Measurements from ENCODE around the gene ZMYND11. TPM values are rescaled to one million over a fixed set of nuclear protein-coding genes. Genes with fewer than 3 reads are reported as not detected.
A peak's percentile ranks its signal among the peaks of the same experiment; 100 is the strongest.

The ZMYND11 gene
- total and polyA plus RNA-seq, 12 donors: 23.6 to 153 (median 63.6) TPM

DNA sequence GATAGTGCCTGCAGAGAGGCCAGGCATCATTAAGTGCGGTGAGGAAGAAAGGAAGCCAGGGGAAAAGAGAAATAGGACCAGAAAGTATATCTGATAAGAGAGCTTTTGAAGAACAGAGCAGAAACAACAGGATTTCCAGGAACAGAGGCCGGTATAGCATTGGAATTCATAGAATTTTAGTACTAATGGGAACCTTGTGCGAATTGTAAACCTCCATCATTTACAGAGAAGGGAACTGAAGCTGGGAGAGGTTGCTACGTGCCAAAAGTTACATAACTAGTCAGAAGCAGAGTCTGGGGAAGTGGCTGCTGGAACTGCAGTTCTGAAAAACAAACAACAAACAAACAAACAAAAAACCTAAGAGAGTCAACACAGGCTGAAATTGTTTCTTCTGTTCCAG lies 5.4 kb upstream of the ZMYND11 start:
- Histone ChIP-seq H3K27me3 (no peaks in the 10 kb centered on the region), H3K9me3 (replicated peaks in 1 of 3) (no peaks in the 10 kb centered on the region), H3K4me1 (replicated peaks in 1 of 2) (peaks cover 0 to 15% of the 10 kb centered on the region in 2 donors), H3K27ac (no peak overlapping the region), H3K4me3 (no peak overlapping the region), H3K36me3 (replicated peaks in 1 of 2) (no peaks in the 10 kb centered on the region)
- WGBS, 4 donors: 63 to 80% (median 64%) methylated on average over 4 of the region's 4 CpGs
- TF ChIP-seq, protein P1, sequence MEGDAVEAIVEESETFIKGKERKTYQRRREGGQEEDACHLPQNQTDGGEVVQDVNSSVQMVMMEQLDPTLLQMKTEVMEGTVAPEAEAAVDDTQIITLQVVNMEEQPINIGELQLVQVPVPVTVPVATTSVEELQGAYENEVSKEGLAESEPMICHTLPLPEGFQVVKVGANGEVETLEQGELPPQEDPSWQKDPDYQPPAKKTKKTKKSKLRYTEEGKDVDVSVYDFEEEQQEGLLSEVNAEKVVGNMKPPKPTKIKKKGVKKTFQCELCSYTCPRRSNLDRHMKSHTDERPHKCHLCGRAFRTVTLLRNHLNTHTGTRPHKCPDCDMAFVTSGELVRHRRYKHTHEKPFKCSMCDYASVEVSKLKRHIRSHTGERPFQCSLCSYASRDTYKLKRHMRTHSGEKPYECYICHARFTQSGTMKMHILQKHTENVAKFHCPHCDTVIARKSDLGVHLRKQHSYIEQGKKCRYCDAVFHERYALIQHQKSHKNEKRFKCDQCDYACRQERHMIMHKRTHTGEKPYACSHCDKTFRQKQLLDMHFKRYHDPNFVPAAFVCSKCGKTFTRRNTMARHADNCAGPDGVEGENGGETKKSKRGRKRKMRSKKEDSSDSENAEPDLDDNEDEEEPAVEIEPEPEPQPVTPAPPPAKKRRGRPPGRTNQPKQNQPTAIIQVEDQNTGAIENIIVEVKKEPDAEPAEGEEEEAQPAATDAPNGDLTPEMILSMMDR (IDR thresholded peaks at IDR 0.05): no peak
- no peak for TF ChIP-seq POLR2A (IDR thresholded peaks at IDR 0.05)
- intact Hi-C loops (cut with DNase I): no loop called here
- no peak for DNase-seq

DNA sequence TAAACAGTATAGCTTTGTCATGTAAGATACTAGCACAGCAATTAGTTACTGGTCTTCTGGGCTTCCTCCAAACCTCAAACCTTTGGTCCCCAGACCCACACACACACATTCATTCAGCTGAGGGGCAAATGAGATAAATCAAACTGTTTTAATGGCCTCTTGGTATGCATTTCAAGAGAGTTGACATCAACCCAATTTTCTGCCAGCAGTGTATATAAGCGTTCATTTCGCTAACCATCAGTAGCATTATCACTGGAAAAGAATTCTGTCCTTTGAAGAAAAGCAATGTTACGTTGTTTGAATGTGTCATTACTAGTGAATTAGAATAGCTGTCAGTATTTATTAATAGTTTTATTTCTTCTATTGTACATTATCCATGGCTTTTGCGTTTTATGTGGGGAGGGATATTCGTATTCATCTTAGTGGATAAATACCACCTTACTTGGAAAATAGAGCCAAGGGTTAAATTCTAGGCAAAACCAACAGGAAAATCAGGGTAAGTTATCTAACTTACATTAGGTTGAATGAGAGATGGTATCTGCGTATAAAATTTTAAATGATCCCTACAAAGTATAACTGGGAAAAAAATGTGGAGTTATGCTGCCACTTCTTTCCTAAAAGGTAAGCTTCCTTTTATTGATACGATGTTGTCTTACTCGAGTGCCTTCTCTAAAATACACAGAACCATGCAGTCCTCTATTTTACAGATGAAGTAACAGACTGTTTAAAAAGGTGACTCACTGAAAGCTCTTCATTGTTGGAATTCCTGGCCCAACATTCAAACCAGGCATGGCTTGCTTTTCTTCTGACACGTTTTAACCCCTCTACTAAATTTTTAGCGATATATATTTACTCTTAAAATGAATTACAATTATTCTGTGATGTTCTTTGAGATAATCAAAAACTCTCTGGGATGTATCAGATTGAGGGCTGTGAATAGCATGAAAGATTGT lies 2.0 kb upstream of the ZMYND11 start:
- peak in 1 of 2 donors; percentile 36 for TF ChIP-seq POLR2A (IDR thresholded peaks at IDR 0.05)
- TF ChIP-seq, protein P1 (IDR thresholded peaks at IDR 0.05): no peak
- Histone ChIP-seq H3K36me3 (replicated peaks in 1 of 2) (no peaks in the 10 kb centered on the region), H3K27me3 (no peaks in the 10 kb centered on the region), H3K9me3 (replicated peaks in 1 of 3) (no peaks in the 10 kb centered on the region), H3K4me3 (peak overlapping the region in 1 of 4 donors; percentile 82), H3K27ac (no peak overlapping the region), H3K4me1 (replicated peaks in 1 of 2) (peaks cover 14 to 29% of the 10 kb centered on the region in 2 donors)
- intact Hi-C loops (cut with DNase I): no loop called here
- no peak for DNase-seq
- 76 to 82% (median 79%) methylated on average over 10 of the region's 10 CpGs for WGBS, 4 donors

DNA sequence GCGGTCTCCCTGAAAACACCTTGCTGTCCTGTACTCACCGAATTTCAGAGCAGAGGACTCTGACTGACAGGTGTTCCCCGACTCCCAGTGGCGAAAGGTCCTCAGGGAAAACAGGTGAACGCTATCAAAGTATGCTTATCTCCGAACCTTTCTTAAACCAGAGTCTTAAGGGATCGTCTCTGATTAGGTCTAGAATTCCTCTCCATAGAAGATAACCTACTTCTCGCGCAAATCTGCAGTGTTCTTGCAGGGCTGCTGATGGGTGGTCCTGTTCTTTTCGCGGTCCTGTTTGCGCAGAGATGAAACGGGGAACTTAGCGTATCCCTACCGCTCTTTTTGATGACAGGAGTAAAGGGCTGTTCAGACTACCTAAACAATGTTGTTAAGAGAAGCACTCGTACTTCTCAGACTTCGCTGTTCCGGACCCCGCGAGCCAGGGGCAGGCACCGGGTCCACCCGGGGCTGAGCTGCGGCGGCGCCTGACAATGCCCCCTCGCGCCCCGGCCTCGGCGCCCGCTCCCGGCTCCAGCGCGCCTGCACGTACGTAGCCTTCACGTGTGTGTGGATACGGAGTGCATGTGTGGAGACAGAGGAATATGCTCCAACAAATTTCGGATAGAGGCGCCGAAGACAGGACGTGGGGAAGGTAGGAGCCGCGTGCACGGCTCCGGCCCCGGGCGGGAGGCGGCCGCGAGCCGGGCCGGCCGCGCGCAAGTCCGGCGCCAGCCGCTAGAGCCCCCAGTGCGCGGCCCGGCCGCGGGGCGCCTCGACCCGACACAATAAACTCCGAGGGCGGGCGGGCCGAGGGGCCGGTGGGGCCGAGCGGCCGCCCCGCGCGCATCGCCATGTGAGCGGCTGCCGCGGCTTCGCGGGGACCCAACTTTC lies 766 bp upstream of the ZMYND11 start:
- H3K4me1 ChIP-seq (replicated peaks in 1 of 2): peaks cover 14 to 29% of the 10 kb centered on the region in 2 donors
- peak overlapping the region; percentile 16 to 82 (median 39) for H3K4me3 ChIP-seq
- intact Hi-C loops (cut with DNase I): no loop called here
- TF ChIP-seq, protein P1 (IDR thresholded peaks at IDR 0.05): peak in 3 of 6 experiments; percentile 8 to 47 (median 28)
- TF ChIP-seq POLR2A (IDR thresholded peaks at IDR 0.05): peak in 1 of 2 donors; percentile 50
- DNase-seq: peak; percentile 31 to 63 (median 43)
- no peaks in the 10 kb centered on the region for H3K27me3 ChIP-seq
- H3K9me3 ChIP-seq (replicated peaks in 1 of 3): no peaks in the 10 kb centered on the region
- H3K27ac ChIP-seq: peak overlapping the region; percentile 68 to 99 (median 97)
- no peaks in the 10 kb centered on the region for H3K36me3 ChIP-seq (replicated peaks in 1 of 2)
- 1 to 2% (median 1%) methylated on average over 18 to 84 of the region's 84 CpGs for WGBS, 4 donors
